ENCODE measurements around the gene NUBPL.
A peak's percentile ranks its signal among the peaks of the same experiment; 100 is the strongest.

NUBPL gene, protein sequence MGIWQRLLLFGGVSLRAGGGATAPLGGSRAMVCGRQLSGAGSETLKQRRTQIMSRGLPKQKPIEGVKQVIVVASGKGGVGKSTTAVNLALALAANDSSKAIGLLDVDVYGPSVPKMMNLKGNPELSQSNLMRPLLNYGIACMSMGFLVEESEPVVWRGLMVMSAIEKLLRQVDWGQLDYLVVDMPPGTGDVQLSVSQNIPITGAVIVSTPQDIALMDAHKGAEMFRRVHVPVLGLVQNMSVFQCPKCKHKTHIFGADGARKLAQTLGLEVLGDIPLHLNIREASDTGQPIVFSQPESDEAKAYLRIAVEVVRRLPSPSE

GRCh38 chr14:31561155-31561846, at the start of gene NUBPL:
Gene NUBPL (plus strand): TSS chr14:31561404. CDS start chr14:31561440, 36 bp downstream.
- TF ChIP-seq POLR2A (IDR thresholded peaks at IDR 0.05; ENCODE audit: low read length) (peak; percentile 95), GATA1 (IDR thresholded peaks at IDR 0.05; ENCODE audit: low read depth, low read length) (peak; percentile 6)
- DNase-seq, result peak; percentile 98 to 99

- no peak for DNase-seq
- TF ChIP-seq GATA1 (IDR thresholded peaks at IDR 0.05; ENCODE audit: low read depth, low read length), result no peak
- no peak for TF ChIP-seq POLR2A (IDR thresholded peaks at IDR 0.05; ENCODE audit: low read length)
Measured at GRCh38 chr14:31527087-31527486, 34.1 kb upstream of the NUBPL start.

DNA sequence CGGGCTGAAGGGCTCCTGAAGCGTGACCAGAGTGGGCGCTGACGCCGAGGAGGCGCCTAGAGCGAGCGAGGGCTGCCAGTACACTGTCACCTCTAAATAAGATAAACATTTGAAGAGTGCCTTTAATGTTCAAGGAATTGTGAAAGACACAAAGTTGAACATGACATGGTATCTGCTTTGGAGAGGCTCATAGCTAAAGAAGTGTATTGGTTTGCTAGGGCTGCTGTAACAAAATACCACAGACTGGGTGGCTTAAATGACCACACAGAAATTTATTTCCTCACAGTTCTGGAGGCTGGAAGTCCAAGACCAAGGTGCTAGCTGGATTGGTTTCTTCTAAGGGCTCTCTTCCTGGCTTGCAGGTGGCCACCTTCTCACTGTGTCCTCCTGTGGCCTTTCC, 33.7 kb upstream of the NUBPL start:
- no peak for TF ChIP-seq GATA1 (IDR thresholded peaks at IDR 0.05; ENCODE audit: low read depth, low read length)
- no peak for TF ChIP-seq POLR2A (IDR thresholded peaks at IDR 0.05; ENCODE audit: low read length)
- DNase-seq, result no peak

GRCh38 chr14:31529053-31529452, 32.2 kb upstream of the NUBPL start:
- no peak for TF ChIP-seq POLR2A (IDR thresholded peaks at IDR 0.05; ENCODE audit: low read length)
- DNase-seq, result no peak

- TF ChIP-seq POLR2A (IDR thresholded peaks at IDR 0.05; ENCODE audit: low read length), result no peak
- TF ChIP-seq GATA1 (IDR thresholded peaks at IDR 0.05; ENCODE audit: low read depth, low read length), result no peak
- no peak for DNase-seq
Measured at GRCh38 chr14:31530136-31530535, 31.1 kb upstream of the NUBPL start.

- no peak for TF ChIP-seq GATA1 (IDR thresholded peaks at IDR 0.05; ENCODE audit: low read depth, low read length)
- no peak for TF ChIP-seq POLR2A (IDR thresholded peaks at IDR 0.05; ENCODE audit: low read length)
- DNase-seq, result peak in 1 of 2 experiments; percentile 18
Measured at GRCh38 chr14:31536201-31536960, 24.8 kb upstream of the NUBPL start.

DNA sequence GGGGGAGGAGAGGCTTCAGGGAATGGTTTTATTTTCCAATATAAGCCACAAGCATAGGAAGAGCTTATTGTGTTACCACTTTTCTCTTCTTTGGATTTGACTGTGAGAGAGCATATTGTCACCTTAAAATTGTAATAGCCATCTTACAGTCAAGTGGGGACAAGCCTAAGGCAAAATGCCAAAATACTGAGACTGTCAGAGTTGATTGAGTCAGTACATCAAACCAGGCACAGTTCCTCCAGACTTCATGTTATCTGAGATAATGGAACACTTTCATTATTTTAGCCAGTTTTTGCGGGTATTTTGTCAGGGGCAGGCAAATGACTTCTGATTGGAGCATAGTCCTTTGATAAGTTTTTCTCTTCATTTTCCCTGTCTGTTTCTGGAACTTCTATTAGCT, 19.5 kb upstream of the NUBPL start:
- peak; percentile 38 to 78 for DNase-seq
- TF ChIP-seq GATA1 (IDR thresholded peaks at IDR 0.05; ENCODE audit: low read depth, low read length) (no peak), POLR2A (IDR thresholded peaks at IDR 0.05; ENCODE audit: low read length) (no peak)

GRCh38 chr14:31543969-31544799, 17.0 kb upstream of the NUBPL start:
- TF ChIP-seq POLR2A (IDR thresholded peaks at IDR 0.05; ENCODE audit: low read length), result no peak
- TF ChIP-seq GATA1 (IDR thresholded peaks at IDR 0.05; ENCODE audit: low read depth, low read length), result no peak
- peak in 1 of 2 experiments; percentile 4 for DNase-seq

- no peak for DNase-seq
- TF ChIP-seq GATA1 (IDR thresholded peaks at IDR 0.05; ENCODE audit: low read depth, low read length) (no peak), POLR2A (IDR thresholded peaks at IDR 0.05; ENCODE audit: low read length) (no peak)
Measured at GRCh38 chr14:31544816-31545215, 16.4 kb upstream of the NUBPL start.

DNA sequence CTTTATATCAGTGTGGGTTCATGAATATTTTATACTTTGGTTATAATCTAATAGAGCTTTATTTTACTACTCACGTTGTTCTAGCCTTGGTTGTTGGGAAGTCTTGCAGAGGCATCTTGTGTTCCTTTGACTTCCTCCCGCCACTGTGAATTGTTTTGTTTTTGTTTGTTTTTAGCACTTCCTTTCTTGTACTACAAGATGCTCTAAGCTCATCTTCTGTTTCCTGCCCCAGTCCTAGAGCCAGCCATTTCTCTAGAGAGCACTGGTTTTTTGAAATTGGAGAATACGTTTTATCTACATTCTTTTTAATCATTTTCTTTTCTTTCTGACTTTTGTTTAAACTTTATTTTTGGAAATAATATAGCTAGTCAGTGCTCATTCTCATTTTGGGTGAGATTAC, 15.9 kb upstream of the NUBPL start:
- DNase-seq, result no peak
- TF ChIP-seq POLR2A (IDR thresholded peaks at IDR 0.05; ENCODE audit: low read length) (no peak), GATA1 (IDR thresholded peaks at IDR 0.05; ENCODE audit: low read depth, low read length) (no peak)

- DNase-seq, result no peak
- no peak for TF ChIP-seq POLR2A (IDR thresholded peaks at IDR 0.05; ENCODE audit: low read length)
- no peak for TF ChIP-seq GATA1 (IDR thresholded peaks at IDR 0.05; ENCODE audit: low read depth, low read length)
Measured at GRCh38 chr14:31549817-31550216, 11.4 kb upstream of the NUBPL start.

GRCh38 chr14:31550589-31550988, 10.6 kb upstream of the NUBPL start:
- DNase-seq, result no peak
- TF ChIP-seq GATA1 (IDR thresholded peaks at IDR 0.05; ENCODE audit: low read depth, low read length) (no peak), POLR2A (IDR thresholded peaks at IDR 0.05; ENCODE audit: low read length) (no peak)

GRCh38 chr14:31556191-31556590, 5.0 kb upstream of the NUBPL start:
- TF ChIP-seq GATA1 (IDR thresholded peaks at IDR 0.05; ENCODE audit: low read depth, low read length) (no peak), POLR2A (IDR thresholded peaks at IDR 0.05; ENCODE audit: low read length) (no peak)
- DNase-seq, result no peak
